Stimulated activated effector memory CD8-positive, alpha-beta T cell treated with anti-CD3 and anti-CD28 coated beads, Interleukin-12 subunit alpha, Interleukin-12 subunit beta, amount 100 ng/mL, for 72 hours (primary cell): ENCODE data around the gene ABCB6.
"Not testable (repeated sequence)": the region's sequence is repeated elsewhere in the genome, so short reads cannot be mapped to it uniquely, and the experiment has no call there.

Experiments
- ATAC-seq: fragments of 150-1000 bp; cut with Tn5 transposase; 2 replicates; pipeline ENCODE4 v1.10.0; 2021
- DNase-seq, 2 donors: peaks; one replicate each; pipeline ENCODE4 v3.0.0; 2021 to 2022; ENCODE audit warnings: low spot score in 2 of 2
- H3K27ac Mint-ChIP-seq: one replicate; pipeline ENCODE4 v1.8.0; 2022; ENCODE audit warnings: mild to moderate bottlenecking, mixed read lengths
- H3K36me3 Mint-ChIP-seq: one replicate; pipeline ENCODE4 v1.8.0; 2022; ENCODE audit warnings: mild to moderate bottlenecking, mixed read lengths
- H3K4me1 Mint-ChIP-seq: one replicate; pipeline ENCODE4 v1.8.0; 2022; ENCODE audit warnings: mixed read lengths
- H3K4me3 Mint-ChIP-seq: one replicate; pipeline ENCODE4 v1.8.0; 2022; ENCODE audit warnings: mild to moderate bottlenecking, mixed read lengths
- H3K9me3 Mint-ChIP-seq: one replicate; pipeline ENCODE4 v1.8.0; 2022; ENCODE audit warnings: mixed read lengths

Gene ABCB6

GRCh38 chr2:219218732-219219701, at the start of gene ABCB6:
Gene ABCB6, minus strand, starts transcription at chr2:219218958. Its CDS starts 285 bp downstream, at chr2:219218673.
- peak; percentile 85 for ATAC-seq
- DNase-seq, result peak; percentile 71 to 87
- Mint-ChIP-seq H3K27ac (peak within 1 kb of the TSS; percentile 87), H3K4me1 (peaks cover 46% of the 10 kb centered on the region), H3K36me3 (peaks cover 70% of the 10 kb centered on the region), H3K4me3 (peak within 1 kb of the TSS; percentile 91), H3K9me3 (no peaks in the 10 kb centered on the region)

GRCh38 chr2:219268294-219268693, 49.5 kb upstream of the ABCB6 start:
- H3K27ac Mint-ChIP-seq, result no peak overlapping the region
- no peak overlapping the region for H3K4me3 Mint-ChIP-seq
- ATAC-seq, result no peak
- H3K4me1 Mint-ChIP-seq, result no peaks in the 10 kb centered on the region
- no peaks in the 10 kb centered on the region for H3K36me3 Mint-ChIP-seq
- DNase-seq, result no peak
- H3K9me3 Mint-ChIP-seq, result no peaks in the 10 kb centered on the region

GRCh38 chr2:219266886-219267285, 48.1 kb upstream of the ABCB6 start:
- ATAC-seq (no peak), DNase-seq (no peak)
- Mint-ChIP-seq H3K4me3 (no peak overlapping the region), H3K27ac (peak overlapping the region; percentile 48), H3K9me3 (no peaks in the 10 kb centered on the region), H3K4me1 (no peaks in the 10 kb centered on the region), H3K36me3 (no peaks in the 10 kb centered on the region)

- DNase-seq, result no peak
- H3K27ac Mint-ChIP-seq, result peak overlapping the region; percentile 48
- ATAC-seq, result no peak
- H3K9me3 Mint-ChIP-seq, result no peaks in the 10 kb centered on the region
- H3K4me1 Mint-ChIP-seq, result no peaks in the 10 kb centered on the region
- no peak overlapping the region for H3K4me3 Mint-ChIP-seq
- no peaks in the 10 kb centered on the region for H3K36me3 Mint-ChIP-seq
Measured at GRCh38 chr2:219266232-219266631, 47.5 kb upstream of the ABCB6 start.

- Mint-ChIP-seq H3K36me3 (no peaks in the 10 kb centered on the region), H3K4me3 (no peak overlapping the region), H3K27ac (no peak overlapping the region), H3K4me1 (peaks cover 4% of the 10 kb centered on the region), H3K9me3 (no peaks in the 10 kb centered on the region)
- no peak for DNase-seq
- ATAC-seq, result no peak
Measured at GRCh38 chr2:219261024-219261855, 42.5 kb upstream of the ABCB6 start.

GRCh38 chr2:219258942-219259341, 40.2 kb upstream of the ABCB6 start:
- not testable (repeated sequence) for H3K9me3 Mint-ChIP-seq, H3K4me3 Mint-ChIP-seq, H3K27ac Mint-ChIP-seq, DNase-seq, H3K36me3 Mint-ChIP-seq, ATAC-seq
- H3K4me1 Mint-ChIP-seq, result peaks cover 12% of the 10 kb centered on the region

- DNase-seq, result peak; percentile 41 to 81
- no peaks in the 10 kb centered on the region for H3K9me3 Mint-ChIP-seq
- peak overlapping the region; percentile 83 for H3K27ac Mint-ChIP-seq
- H3K4me1 Mint-ChIP-seq, result peaks cover 45% of the 10 kb centered on the region
- peaks cover 47% of the 10 kb centered on the region for H3K36me3 Mint-ChIP-seq
- peak overlapping the region; percentile 68 for H3K4me3 Mint-ChIP-seq
- ATAC-seq, result peak; percentile 72
Measured at GRCh38 chr2:219254590-219255201, 35.9 kb upstream of the ABCB6 start.

- peak within 1 kb of the TSS; percentile 83 for H3K27ac Mint-ChIP-seq
- peak; percentile 80 to 93 for DNase-seq
- H3K36me3 Mint-ChIP-seq, result peaks cover 55% of the 10 kb centered on the region
Measured at GRCh38 chr2:219253753-219254589, 35.2 kb upstream of the ABCB6 start, which contains the start of gene TUBA4A. Gene TUBA4A, minus strand, starts transcription at chr2:219253918. Its CDS starts 60 bp downstream, at chr2:219253858.

GRCh38 chr2:219252900-219253752, 34.4 kb upstream of the ABCB6 start, which contains the start of gene TUBA4B:
Gene TUBA4B, plus strand, starts transcription at chr2:219253243. Its CDS starts 165 bp downstream, at chr2:219253408.
- Mint-ChIP-seq H3K36me3 (peaks cover 63% of the 10 kb centered on the region), H3K9me3 (no peaks in the 10 kb centered on the region), H3K4me3 (peak within 1 kb of the TSS; percentile 68), H3K27ac (peak within 1 kb of the TSS; percentile 83), H3K4me1 (peaks cover 60% of the 10 kb centered on the region)
- DNase-seq, result peak; percentile 31 to 77
- peak; percentile 39 for ATAC-seq

More at GRCh38 chr2:219253753-219254589, 35.2 kb upstream of the ABCB6 start, which contains the start of gene TUBA4A:
- H3K4me1 Mint-ChIP-seq, result peaks cover 52% of the 10 kb centered on the region
- ATAC-seq, result peak; percentile 83
- H3K4me3 Mint-ChIP-seq, result peak within 1 kb of the TSS; percentile 68
- no peaks in the 10 kb centered on the region for H3K9me3 Mint-ChIP-seq

GRCh38 chr2:219252570-219252899, 33.8 kb upstream of the ABCB6 start:
- H3K27ac Mint-ChIP-seq, result peak overlapping the region; percentile 83
- DNase-seq, result no peak
- peak overlapping the region; percentile 68 for H3K4me3 Mint-ChIP-seq
- H3K4me1 Mint-ChIP-seq, result peaks cover 66% of the 10 kb centered on the region
- ATAC-seq, result no peak
- H3K9me3 Mint-ChIP-seq, result no peaks in the 10 kb centered on the region
- H3K36me3 Mint-ChIP-seq, result peaks cover 69% of the 10 kb centered on the region

GRCh38 chr2:219252084-219252483, 33.3 kb upstream of the ABCB6 start:
- peaks cover 71% of the 10 kb centered on the region for H3K4me1 Mint-ChIP-seq
- H3K27ac Mint-ChIP-seq, result peak overlapping the region; percentile 83
- peaks cover 74% of the 10 kb centered on the region for H3K36me3 Mint-ChIP-seq
- ATAC-seq (no peak), DNase-seq (no peak)
- H3K4me3 Mint-ChIP-seq, result peak overlapping the region; percentile 68
- H3K9me3 Mint-ChIP-seq, result no peaks in the 10 kb centered on the region

- no peak for DNase-seq
- ATAC-seq, result no peak
- peaks cover 78% of the 10 kb centered on the region for H3K36me3 Mint-ChIP-seq
- peak overlapping the region; percentile 68 for H3K4me3 Mint-ChIP-seq
- peaks cover 75% of the 10 kb centered on the region for H3K4me1 Mint-ChIP-seq
- H3K9me3 Mint-ChIP-seq, result no peaks in the 10 kb centered on the region
- H3K27ac Mint-ChIP-seq, result peak overlapping the region; percentile 83
Measured at GRCh38 chr2:219251656-219252055, 32.9 kb upstream of the ABCB6 start.

GRCh38 chr2:219250049-219250781, 31.5 kb upstream of the ABCB6 start:
- ATAC-seq (no peak), DNase-seq (no peak)
- Mint-ChIP-seq H3K4me3 (peak overlapping the region; percentile 68), H3K36me3 (peaks cover 88% of the 10 kb centered on the region), H3K4me1 (peaks cover 72% of the 10 kb centered on the region), H3K9me3 (no peaks in the 10 kb centered on the region), H3K27ac (peak overlapping the region; percentile 86)
